ENCODE data around the gene TMEM217.

Gene TMEM217

DNA sequence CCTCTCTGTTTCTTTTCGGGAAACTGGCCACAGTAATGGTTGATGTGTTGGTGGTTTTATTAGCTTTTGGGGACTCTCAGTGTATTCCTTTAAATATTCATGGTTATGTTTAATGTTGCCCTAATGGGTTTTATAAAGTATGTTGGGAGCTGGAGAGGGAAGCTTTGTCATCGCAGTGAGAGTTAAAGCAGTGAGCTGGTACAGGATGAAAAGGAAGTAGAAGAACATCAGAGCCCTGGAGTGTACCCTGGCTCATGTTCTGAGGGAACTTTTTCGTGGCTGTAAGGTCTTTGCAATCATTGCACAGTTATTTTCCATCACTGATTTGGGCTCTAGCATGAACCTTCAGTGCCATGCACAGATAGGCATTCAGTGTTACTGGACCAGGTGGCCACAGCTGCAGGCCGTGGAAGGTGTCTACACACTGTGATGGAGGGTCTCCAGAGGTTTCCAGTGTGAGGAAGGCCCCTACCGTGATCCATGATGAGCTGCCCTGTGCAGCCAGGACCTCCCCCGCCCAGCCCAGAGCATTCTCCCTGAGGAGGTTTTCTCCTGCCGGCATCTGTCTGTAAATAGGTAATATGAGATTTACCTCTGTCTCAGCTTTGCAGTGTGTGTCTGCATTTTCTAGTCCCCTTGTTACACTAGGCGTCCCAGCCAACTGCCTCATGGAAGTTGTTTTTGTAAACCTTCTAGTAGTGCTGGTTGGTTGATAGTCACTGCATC lies 22.4 kb upstream of the TMEM217 start:
- WGBS: 98% methylated on average over 8 of the region's 8 CpGs
- no peak overlapping the region for H2AFZ ChIP-seq (ENCODE audit: low read depth, low read length)
- no peak overlapping the region for H2BK120ac ChIP-seq (ENCODE audit: low read depth, low read length)
- no peaks in the 10 kb centered on the region for H3K27me3 ChIP-seq (ENCODE audit: control insufficient read depth in 1 of 2, insufficient read depth in 1 of 2, low read length in 2 of 2)
- H3K4me2 ChIP-seq (ENCODE audit: low read length, poor library complexity, severe bottlenecking): no peak overlapping the region
- peaks cover 48% of the 10 kb centered on the region for H3K79me1 ChIP-seq (replicated peaks; ENCODE audit: low read length, poor library complexity, severe bottlenecking)
- peaks cover 13% of the 10 kb centered on the region for H3K4me1 ChIP-seq (ENCODE audit: control insufficient read depth, insufficient read depth, low read depth, low read length)
- no peak overlapping the region for H2BK5ac ChIP-seq (ENCODE audit: low read depth, low read length, poor library complexity, severe bottlenecking)
- no peak overlapping the region for H3K4me3 ChIP-seq (ENCODE audit: insufficient read depth in 1 of 2, low read depth in 1 of 2, low read length in 2 of 2)
- H2AK5ac ChIP-seq (ENCODE audit: low read length, severe bottlenecking): no peak overlapping the region
- H3K36me3 ChIP-seq (ENCODE audit: control insufficient read depth in 1 of 2, insufficient read depth in 2 of 2, low read depth in 1 of 2, low read length in 2 of 2): peaks cover 31 to 39% of the 10 kb centered on the region in 2 experiments
- peak overlapping the region in 1 of 2 experiments; percentile 82 for H2BK12ac ChIP-seq (ENCODE audit: low read length in 2 of 2)
- peak overlapping the region; percentile 6 for H3K27ac ChIP-seq (ENCODE audit: low read length, poor library complexity, severe bottlenecking)
- no peak overlapping the region for H3K4ac ChIP-seq (ENCODE audit: low read depth in 1 of 2, low read length in 2 of 2)
- no peak overlapping the region for H4K8ac ChIP-seq (ENCODE audit: low read length)
- H2BK15ac ChIP-seq (ENCODE audit: low read depth, poor library complexity, severe bottlenecking): no peak overlapping the region
- DNase-seq: no peak
- H3K9me3 ChIP-seq (ENCODE audit: control insufficient read depth, low read length): no peaks in the 10 kb centered on the region
- no peak overlapping the region for H3K14ac ChIP-seq (ENCODE audit: low read length in 2 of 2)
- H3K23ac ChIP-seq (ENCODE audit: low read length in 2 of 2): no peak overlapping the region
- H4K91ac ChIP-seq (ENCODE audit: low read length): no peak overlapping the region
- no peak overlapping the region for H3K18ac ChIP-seq (ENCODE audit: low read depth in 1 of 2, low read length in 2 of 2)
- peak overlapping the region; percentile 26 for H3K9ac ChIP-seq (ENCODE audit: low read length)

- DNase-seq: peak; percentile 89
- Histone ChIP-seq H3K79me1 (replicated peaks; ENCODE audit: low read length, poor library complexity, severe bottlenecking) (peaks cover 50% of the 10 kb centered on the region), H4K8ac (ENCODE audit: low read length) (no peak overlapping the region), H3K4me3 (ENCODE audit: insufficient read depth in 1 of 2, low read depth in 1 of 2, low read length in 2 of 2) (peak overlapping the region in 1 of 2 experiments; percentile 32), H3K18ac (ENCODE audit: low read depth in 1 of 2, low read length in 2 of 2) (no peak overlapping the region), H2BK12ac (ENCODE audit: low read length in 2 of 2) (no peak overlapping the region), H2BK5ac (ENCODE audit: low read depth, low read length, poor library complexity, severe bottlenecking) (no peak overlapping the region), H2BK120ac (ENCODE audit: low read depth, low read length) (no peak overlapping the region), H3K27ac (ENCODE audit: low read length, poor library complexity, severe bottlenecking) (no peak overlapping the region), H2AFZ (ENCODE audit: low read depth, low read length) (no peak overlapping the region), H3K23ac (ENCODE audit: low read length in 2 of 2) (no peak overlapping the region), H3K9me3 (ENCODE audit: control insufficient read depth, low read length) (no peaks in the 10 kb centered on the region), H3K9ac (ENCODE audit: low read length) (peak overlapping the region; percentile 26), H3K4ac (ENCODE audit: low read depth in 1 of 2, low read length in 2 of 2) (no peak overlapping the region), H3K27me3 (ENCODE audit: control insufficient read depth in 1 of 2, insufficient read depth in 1 of 2, low read length in 2 of 2) (no peaks in the 10 kb centered on the region), H3K36me3 (ENCODE audit: control insufficient read depth in 1 of 2, insufficient read depth in 2 of 2, low read depth in 1 of 2, low read length in 2 of 2) (peaks cover 25 to 34% of the 10 kb centered on the region in 2 experiments), H3K4me2 (ENCODE audit: low read length, poor library complexity, severe bottlenecking) (no peak overlapping the region), H3K14ac (ENCODE audit: low read length in 2 of 2) (no peak overlapping the region), H3K4me1 (ENCODE audit: control insufficient read depth, insufficient read depth, low read depth, low read length) (peaks cover 13% of the 10 kb centered on the region), H2BK15ac (ENCODE audit: low read depth, poor library complexity, severe bottlenecking) (no peak overlapping the region), H2AK5ac (ENCODE audit: low read length, severe bottlenecking) (no peak overlapping the region), H4K91ac (ENCODE audit: low read length) (no peak overlapping the region)
- WGBS: 97% methylated on average over 9 of the region's 9 CpGs
Measured at GRCh38 chr6:37279366-37280134, 21.6 kb upstream of the TMEM217 start.

DNA sequence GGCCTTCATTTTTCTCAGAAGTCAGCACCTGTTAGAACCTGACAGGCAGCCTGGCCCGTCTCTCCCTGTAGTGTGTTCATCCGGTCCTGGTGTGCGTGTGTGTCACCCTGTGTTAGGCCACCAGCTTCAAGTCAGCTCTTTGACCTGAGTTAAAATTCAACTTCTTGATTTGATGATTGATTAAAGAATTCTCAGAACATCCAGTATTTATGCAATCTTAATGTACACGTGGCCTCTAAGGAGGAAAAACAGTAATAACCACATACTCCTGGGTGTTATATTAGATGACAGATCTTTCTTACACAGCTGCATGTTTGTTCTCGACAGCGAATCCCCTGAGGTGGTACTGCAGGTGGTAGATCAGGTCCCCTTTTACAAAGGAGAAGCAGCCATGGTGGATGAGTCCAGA lies 19.1 kb upstream of the TMEM217 start:
- no peak overlapping the region for H3K4me2 ChIP-seq (ENCODE audit: low read length, poor library complexity, severe bottlenecking)
- no peak overlapping the region for H4K8ac ChIP-seq (ENCODE audit: low read length)
- H2BK120ac ChIP-seq (ENCODE audit: low read depth, low read length): no peak overlapping the region
- no peak overlapping the region for H3K9ac ChIP-seq (ENCODE audit: low read length)
- H3K23ac ChIP-seq (ENCODE audit: low read length in 2 of 2): no peak overlapping the region
- H3K14ac ChIP-seq (ENCODE audit: low read length in 2 of 2): no peak overlapping the region
- no peak overlapping the region for H2BK15ac ChIP-seq (ENCODE audit: low read depth, poor library complexity, severe bottlenecking)
- no peak overlapping the region for H2AFZ ChIP-seq (ENCODE audit: low read depth, low read length)
- no peak overlapping the region for H3K18ac ChIP-seq (ENCODE audit: low read depth in 1 of 2, low read length in 2 of 2)
- peaks cover 8 to 29% of the 10 kb centered on the region in 2 experiments for H3K36me3 ChIP-seq (ENCODE audit: control insufficient read depth in 1 of 2, insufficient read depth in 2 of 2, low read depth in 1 of 2, low read length in 2 of 2)
- no peak overlapping the region for H2BK5ac ChIP-seq (ENCODE audit: low read depth, low read length, poor library complexity, severe bottlenecking)
- WGBS: 97% methylated on average over 5 of the region's 6 CpGs
- H3K4me1 ChIP-seq (ENCODE audit: control insufficient read depth, insufficient read depth, low read depth, low read length): peaks cover 12% of the 10 kb centered on the region
- no peak overlapping the region for H3K4ac ChIP-seq (ENCODE audit: low read depth in 1 of 2, low read length in 2 of 2)
- no peaks in the 10 kb centered on the region for H3K27me3 ChIP-seq (ENCODE audit: control insufficient read depth in 1 of 2, insufficient read depth in 1 of 2, low read length in 2 of 2)
- no peak overlapping the region for H4K91ac ChIP-seq (ENCODE audit: low read length)
- DNase-seq: no peak
- H3K4me3 ChIP-seq (ENCODE audit: insufficient read depth in 1 of 2, low read depth in 1 of 2, low read length in 2 of 2): no peak overlapping the region
- H3K27ac ChIP-seq (ENCODE audit: low read length, poor library complexity, severe bottlenecking): no peak overlapping the region
- H2BK12ac ChIP-seq (ENCODE audit: low read length in 2 of 2): no peak overlapping the region
- peaks cover 41% of the 10 kb centered on the region for H3K79me1 ChIP-seq (replicated peaks; ENCODE audit: low read length, poor library complexity, severe bottlenecking)
- H3K9me3 ChIP-seq (ENCODE audit: control insufficient read depth, low read length): no peaks in the 10 kb centered on the region
- H2AK5ac ChIP-seq (ENCODE audit: low read length, severe bottlenecking): no peak overlapping the region

GRCh38 chr6:37275350-37275749 lies 17.4 kb upstream of the TMEM217 start:
- H2BK120ac ChIP-seq (ENCODE audit: low read depth, low read length): no peak overlapping the region

More at GRCh38 chr6:37275350-37275749, 17.4 kb upstream of the TMEM217 start:
- H3K4me1 ChIP-seq (ENCODE audit: control insufficient read depth, insufficient read depth, low read depth, low read length): peaks cover 4% of the 10 kb centered on the region
- no peak overlapping the region for H3K18ac ChIP-seq (ENCODE audit: low read depth in 1 of 2, low read length in 2 of 2)
- H2BK5ac ChIP-seq (ENCODE audit: low read depth, low read length, poor library complexity, severe bottlenecking): no peak overlapping the region
- peaks cover 34% of the 10 kb centered on the region for H3K79me1 ChIP-seq (replicated peaks; ENCODE audit: low read length, poor library complexity, severe bottlenecking)
- no peak overlapping the region for H3K14ac ChIP-seq (ENCODE audit: low read length in 2 of 2)
- H3K4me2 ChIP-seq (ENCODE audit: low read length, poor library complexity, severe bottlenecking): no peak overlapping the region
- no peak overlapping the region for H3K9ac ChIP-seq (ENCODE audit: low read length)
- H2BK12ac ChIP-seq (ENCODE audit: low read length in 2 of 2): no peak overlapping the region
- no peak overlapping the region for H3K27ac ChIP-seq (ENCODE audit: low read length, poor library complexity, severe bottlenecking)
- H3K4ac ChIP-seq (ENCODE audit: low read depth in 1 of 2, low read length in 2 of 2): no peak overlapping the region
- 89% methylated on average over 1 of the region's 1 CpG for WGBS
- no peak overlapping the region for H2BK15ac ChIP-seq (ENCODE audit: low read depth, poor library complexity, severe bottlenecking)
- H2AK5ac ChIP-seq (ENCODE audit: low read length, severe bottlenecking): no peak overlapping the region
- no peaks in the 10 kb centered on the region for H3K27me3 ChIP-seq (ENCODE audit: control insufficient read depth in 1 of 2, insufficient read depth in 1 of 2, low read length in 2 of 2)
- no peak overlapping the region for H4K8ac ChIP-seq (ENCODE audit: low read length)
- no peak overlapping the region for H4K91ac ChIP-seq (ENCODE audit: low read length)
- H2AFZ ChIP-seq (ENCODE audit: low read depth, low read length): no peak overlapping the region
- DNase-seq: no peak
- no peak overlapping the region for H3K23ac ChIP-seq (ENCODE audit: low read length in 2 of 2)
- H3K4me3 ChIP-seq (ENCODE audit: insufficient read depth in 1 of 2, low read depth in 1 of 2, low read length in 2 of 2): no peak overlapping the region
- H3K9me3 ChIP-seq (ENCODE audit: control insufficient read depth, low read length): no peaks in the 10 kb centered on the region
- peaks cover 5 to 28% of the 10 kb centered on the region in 2 experiments for H3K36me3 ChIP-seq (ENCODE audit: control insufficient read depth in 1 of 2, insufficient read depth in 2 of 2, low read depth in 1 of 2, low read length in 2 of 2)

Measured in mesenchymal stem cell (in vitro differentiated cells and primary cell).